ENCODE results near the gene UNC5CL.
A peak's percentile ranks its signal among the peaks of the same experiment; 100 is the strongest.

UNC5CL gene

GRCh38 chr6:41039060-41039998, at the start of gene UNC5CL:
UNC5CL (minus strand) TSS chr6:41039221; CDS start chr6:41035074, 4,147 bp downstream.
- peak; percentile 43 for DNase-seq

- DNase-seq = no peak
These were observed 49.4 kb upstream of the UNC5CL start for GRCh38 chr6:41088451-41088850.

- no peak for DNase-seq
These were observed 46.2 kb upstream of the UNC5CL start for GRCh38 chr6:41085182-41085581.

GRCh38 chr6:41083072-41083471, 44.1 kb upstream of the UNC5CL start:
- DNase-seq = no peak

GRCh38 chr6:41080621-41081020, 41.6 kb upstream of the UNC5CL start:
- peak; percentile 47 for DNase-seq

GRCh38 chr6:41079080-41079479, 40.1 kb upstream of the UNC5CL start:
- no peak for DNase-seq

- no peak for DNase-seq
These were observed 39.1 kb upstream of the UNC5CL start for GRCh38 chr6:41078101-41078500.

- DNase-seq = no peak
These were observed 38.5 kb upstream of the UNC5CL start for GRCh38 chr6:41077536-41077935.

GRCh38 chr6:41075651-41076626, 36.9 kb upstream of the UNC5CL start:
- no peak for DNase-seq

GRCh38 chr6:41074692-41075436, 35.8 kb upstream of the UNC5CL start:
- DNase-seq = no peak

- peak; percentile 31 for DNase-seq
These were observed 35.1 kb upstream of the UNC5CL start for GRCh38 chr6:41073968-41074691.

- DNase-seq = peak; percentile 77
These were observed 34.4 kb upstream of the UNC5CL start for GRCh38 chr6:41073203-41073967.

GRCh38 chr6:41072836-41073202, 33.8 kb upstream of the UNC5CL start, which contains the start of gene NFYA:
NFYA (plus strand) TSS chr6:41072974; CDS start chr6:41079090, 6,116 bp downstream.
- no peak for DNase-seq

GRCh38 chr6:41071923-41072835, 33.2 kb upstream of the UNC5CL start, which contains the start of gene OARD1:
OARD1 (minus strand) TSS chr6:41072356; CDS start chr6:41071634, 722 bp downstream.
- DNase-seq = peak; percentile 99

- DNase-seq = no peak
These were observed 32.5 kb upstream of the UNC5CL start for GRCh38 chr6:41071501-41071922.

- peak; percentile 55 for DNase-seq
These were observed 27.9 kb upstream of the UNC5CL start for GRCh38 chr6:41066867-41067304.

GRCh38 chr6:41065550-41066026, 26.6 kb upstream of the UNC5CL start:
- DNase-seq = no peak

GRCh38 chr6:41064841-41065240, 25.8 kb upstream of the UNC5CL start:
- no peak for DNase-seq

GRCh38 chr6:41063884-41064285, 24.9 kb upstream of the UNC5CL start:
- no peak for DNase-seq

- no peak for DNase-seq
These were observed 23.0 kb upstream of the UNC5CL start for GRCh38 chr6:41062056-41062455.
